Measurements from ENCODE around the gene NCK2. TPM values are rescaled to one million over a fixed set of nuclear protein-coding genes. Genes with fewer than 3 reads are reported as not detected.
A peak's percentile ranks its signal among the peaks of the same experiment; 100 is the strongest.

Gene NCK2
- total RNA-seq, 1 donor from 2014 or later, result 90.0 TPM

GRCh38 chr2:105782646-105783045, 37.9 kb downstream of the NCK2 start:
- H3K36me3 ChIP-seq (ENCODE audit: control insufficient read depth, insufficient read depth, low read length), result peaks cover 1% of the 10 kb centered on the region
- TF ChIP-seq CTCF (IDR thresholded peaks at IDR 0.05; ENCODE audit: insufficient read depth, low read length, severe bottlenecking), result no peak
- H3K27me3 ChIP-seq (ENCODE audit: control insufficient read depth, insufficient read depth, low read length), result no peaks in the 10 kb centered on the region
- FAIRE-seq (no peak), DNase-seq (ENCODE audit: low read depth) (no peak)
- H3K4me3 ChIP-seq (ENCODE audit: low read depth, low read length), result no peak overlapping the region

- FAIRE-seq, result no peak
- H3K27me3 ChIP-seq (ENCODE audit: control insufficient read depth, insufficient read depth, low read length), result no peaks in the 10 kb centered on the region
- TF ChIP-seq CTCF (IDR thresholded peaks at IDR 0.05; ENCODE audit: insufficient read depth, low read length, severe bottlenecking), result no peak
Observed at GRCh38 chr2:105783151-105783738, 38.5 kb downstream of the NCK2 start.

GRCh38 chr2:105783972-105784371, 39.3 kb downstream of the NCK2 start:
- TF ChIP-seq CTCF (IDR thresholded peaks at IDR 0.05; ENCODE audit: insufficient read depth, low read length, severe bottlenecking), result no peak
- Histone ChIP-seq H3K4me3 (ENCODE audit: low read depth, low read length) (no peak overlapping the region), H3K27me3 (ENCODE audit: control insufficient read depth, insufficient read depth, low read length) (no peaks in the 10 kb centered on the region), H3K36me3 (ENCODE audit: control insufficient read depth, insufficient read depth, low read length) (peaks cover 1% of the 10 kb centered on the region)
- no peak for DNase-seq (ENCODE audit: low read depth)
- no peak for FAIRE-seq

More at GRCh38 chr2:105783151-105783738, 38.5 kb downstream of the NCK2 start:
- no peak for DNase-seq (ENCODE audit: low read depth)
- H3K36me3 ChIP-seq (ENCODE audit: control insufficient read depth, insufficient read depth, low read length), result peaks cover 1% of the 10 kb centered on the region
- H3K4me3 ChIP-seq (ENCODE audit: low read depth, low read length), result no peak overlapping the region

- TF ChIP-seq CTCF (IDR thresholded peaks at IDR 0.05; ENCODE audit: insufficient read depth, low read length, severe bottlenecking), result no peak
- Histone ChIP-seq H3K36me3 (ENCODE audit: control insufficient read depth, insufficient read depth, low read length) (peaks cover 1% of the 10 kb centered on the region), H3K4me3 (ENCODE audit: low read depth, low read length) (no peak overlapping the region), H3K27me3 (ENCODE audit: control insufficient read depth, insufficient read depth, low read length) (no peaks in the 10 kb centered on the region)
- DNase-seq (ENCODE audit: low read depth) (no peak), FAIRE-seq (no peak)
Observed at GRCh38 chr2:105784589-105784988, 39.9 kb downstream of the NCK2 start.

GRCh38 chr2:105785095-105785847, 40.6 kb downstream of the NCK2 start:
- DNase-seq (ENCODE audit: low read depth), result peak; percentile 30
- Histone ChIP-seq H3K4me3 (ENCODE audit: low read depth, low read length) (no peak overlapping the region), H3K36me3 (ENCODE audit: control insufficient read depth, insufficient read depth, low read length) (peaks cover 1% of the 10 kb centered on the region), H3K27me3 (ENCODE audit: control insufficient read depth, insufficient read depth, low read length) (no peaks in the 10 kb centered on the region)
- no peak for FAIRE-seq
- TF ChIP-seq CTCF (IDR thresholded peaks at IDR 0.05; ENCODE audit: insufficient read depth, low read length, severe bottlenecking), result no peak

Measured in bronchial epithelial cell (primary cell).